Measurements from ENCODE around the gene RNU6-9.
"Not testable (repeated sequence)": the region's sequence is repeated elsewhere in the genome, so short reads cannot be mapped to it uniquely, and the experiment has no call there.

RNU6-9 gene

GRCh38 chr19:878751-879561, 14.3 kb upstream of the RNU6-9 start:
- not testable (repeated sequence) for DNase-seq

DNA sequence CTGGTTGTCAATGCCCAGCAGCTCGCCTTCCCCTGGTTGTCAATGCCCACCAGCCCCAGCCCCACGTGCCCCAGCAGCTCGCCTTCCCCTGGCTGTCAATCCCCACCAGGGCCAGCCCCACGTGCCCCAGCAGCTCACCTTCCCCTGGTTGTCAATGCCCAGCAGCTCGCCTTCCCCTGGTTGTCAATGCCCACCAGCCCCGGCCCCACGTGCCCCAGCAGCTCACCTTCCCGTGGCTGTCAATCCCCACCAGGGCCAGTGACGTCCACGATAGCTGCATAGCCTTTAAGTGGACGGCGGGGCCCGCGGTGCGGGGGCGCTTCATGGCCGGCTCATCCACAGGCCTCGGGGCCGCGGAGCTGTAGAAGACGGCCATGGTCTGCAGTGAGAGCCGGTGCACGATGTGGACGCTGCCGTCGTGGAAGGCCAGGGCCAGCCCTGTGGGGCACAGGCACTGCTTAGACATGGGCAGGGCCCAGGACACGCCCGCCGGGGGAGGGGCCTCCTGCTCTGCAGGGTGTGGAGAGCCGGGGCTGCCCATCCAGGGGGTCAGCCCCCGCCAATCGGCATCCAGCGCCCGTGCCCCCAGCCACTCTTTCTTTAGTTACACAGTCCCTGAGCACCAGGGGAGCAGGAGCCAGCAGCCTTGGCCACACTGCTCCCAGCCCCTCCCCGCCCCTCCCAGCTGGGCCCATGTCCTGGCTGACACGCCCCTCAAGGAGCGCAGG, 13.4 kb upstream of the RNU6-9 start:
- DNase-seq = no peak

GRCh38 chr19:881385-882071, 11.8 kb upstream of the RNU6-9 start:
- DNase-seq = no peak

DNA sequence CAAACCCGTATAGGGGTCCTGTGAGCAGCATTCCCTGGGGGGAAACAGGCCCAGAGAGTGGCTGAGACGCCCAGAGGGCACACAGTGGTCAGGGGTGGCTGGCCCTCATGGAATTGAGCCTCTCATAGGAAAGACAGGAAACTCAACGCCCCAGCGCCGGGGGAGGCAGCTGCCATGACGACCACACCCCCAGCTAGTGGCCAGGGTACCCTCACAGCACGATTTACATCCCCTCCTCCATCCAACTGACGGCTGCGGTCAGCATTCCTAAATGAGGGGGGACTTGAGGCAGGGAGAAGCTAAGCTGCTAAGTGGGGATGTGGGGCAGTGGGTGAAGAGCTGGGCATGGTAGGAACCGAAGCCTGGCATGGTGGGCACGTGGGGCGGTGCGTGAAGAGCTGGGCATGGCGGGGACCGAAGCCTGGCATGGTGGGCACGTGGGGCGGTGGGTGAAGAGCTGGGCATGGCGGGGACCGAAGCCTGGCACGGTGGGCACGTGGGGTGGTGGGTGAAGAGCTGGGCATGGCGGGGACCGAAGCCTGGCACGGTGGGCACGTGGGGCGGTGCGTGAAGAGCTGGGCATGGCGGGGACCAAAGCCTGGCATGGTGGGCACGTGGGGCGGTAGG, 10.3 kb upstream of the RNU6-9 start:
- no peak for DNase-seq

DNA sequence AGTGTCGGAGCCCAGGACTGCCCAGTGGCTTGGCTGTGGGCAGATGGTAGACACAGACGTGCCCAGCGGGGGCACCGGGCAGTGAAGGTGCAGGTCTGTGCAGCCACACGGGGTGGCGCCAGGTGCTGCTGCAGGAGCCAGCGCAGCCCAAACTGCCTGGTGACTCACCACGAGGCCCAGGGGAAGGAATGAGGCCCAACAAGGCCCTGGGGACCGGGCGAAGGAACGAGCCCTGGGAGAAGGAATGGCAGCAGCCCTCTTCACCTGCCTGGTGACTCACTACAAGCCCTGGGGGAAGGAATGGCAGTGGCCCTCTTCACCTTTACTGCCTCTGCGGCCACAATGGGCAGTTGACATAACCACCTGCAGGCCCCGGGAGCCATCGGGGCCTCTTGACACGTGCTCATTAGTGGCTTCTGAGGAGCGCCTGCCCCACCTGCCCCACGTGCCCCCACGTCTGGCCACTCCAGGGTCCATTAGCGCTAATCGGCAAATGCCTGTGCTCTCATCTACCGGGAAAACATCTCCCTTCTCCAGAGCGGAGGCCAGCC, 9.5 kb upstream of the RNU6-9 start:
- no peak for DNase-seq

- DNase-seq = no peak
These were observed 8.7 kb upstream of the RNU6-9 start for GRCh38 chr19:884420-885211.

DNA sequence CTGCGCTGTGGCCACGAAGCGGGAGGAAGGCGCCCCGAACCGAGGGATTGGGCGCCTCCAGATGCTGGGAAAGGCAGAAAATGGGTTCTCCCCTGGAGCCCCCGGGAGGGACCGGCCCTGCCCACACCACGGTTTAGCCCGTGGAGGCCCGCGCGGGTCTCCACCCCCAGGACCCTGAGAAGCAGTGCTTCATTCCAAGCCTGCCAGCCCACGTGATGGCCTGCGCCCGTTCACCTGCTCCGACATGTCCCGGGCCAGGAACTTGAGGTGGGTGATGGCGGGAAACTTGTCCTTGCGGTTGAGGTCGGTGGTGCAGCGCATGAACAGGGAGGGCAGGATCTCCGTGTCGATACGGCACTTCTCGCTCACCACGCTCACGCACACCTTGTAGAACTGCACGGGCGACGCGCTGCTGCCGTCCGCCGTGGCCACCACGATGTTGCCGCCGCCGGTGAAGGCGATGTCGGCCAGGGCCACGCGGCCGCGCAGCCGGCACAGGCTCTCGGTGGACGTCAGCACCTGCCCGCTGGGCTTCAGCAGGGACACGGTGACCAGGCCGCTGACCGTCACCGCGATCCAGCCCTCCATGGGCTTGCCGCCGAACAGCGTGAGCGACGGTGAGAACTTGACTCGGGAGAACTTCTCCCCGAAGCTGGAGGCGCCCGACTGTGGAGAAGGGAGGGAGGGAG, 7.6 kb upstream of the RNU6-9 start:
- DNase-seq = no peak

- DNase-seq = no peak
These were observed 6.2 kb upstream of the RNU6-9 start for GRCh38 chr19:887072-887471.

- no peak for DNase-seq
These were observed 5.7 kb upstream of the RNU6-9 start for GRCh38 chr19:887599-887998.

DNA sequence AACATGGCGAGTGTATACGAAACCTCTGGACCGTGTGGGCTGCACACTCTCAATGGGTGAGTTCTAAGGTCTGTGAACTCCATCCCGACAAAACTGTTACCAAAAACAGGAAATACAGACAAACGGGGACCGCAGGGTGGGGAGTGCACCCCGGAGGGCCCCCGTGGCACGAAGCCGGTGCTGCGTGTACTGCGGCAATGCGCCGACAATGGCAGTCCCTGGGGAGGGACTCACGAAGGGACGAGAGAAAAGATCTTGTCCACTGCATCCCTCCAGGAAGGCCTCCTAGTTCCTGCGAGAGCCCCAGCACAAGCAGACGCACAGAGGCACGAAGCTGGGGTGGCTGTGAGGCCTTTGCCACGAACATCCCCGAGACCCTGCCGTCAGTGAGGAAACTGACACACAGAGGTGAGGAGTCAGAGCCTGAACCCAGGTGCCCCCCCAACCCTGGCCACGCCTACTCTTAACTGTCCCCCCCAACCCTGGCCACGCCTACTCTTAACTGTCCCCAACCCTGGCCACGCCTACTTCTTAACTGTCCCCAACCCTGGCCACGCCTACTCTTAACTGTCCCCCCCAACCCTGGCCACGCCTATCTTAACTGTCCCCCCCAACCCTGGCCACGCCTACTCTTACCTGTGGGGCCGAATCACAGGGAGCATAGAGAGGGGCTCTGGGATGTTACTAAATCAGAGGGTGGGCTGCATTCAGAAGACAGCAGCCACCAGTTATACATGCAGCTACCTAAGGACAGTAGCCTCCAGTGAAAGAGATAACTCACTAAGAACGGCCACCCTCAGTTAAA, 4.5 kb upstream of the RNU6-9 start:
- no peak for DNase-seq

- no peak for DNase-seq
These were observed 3.5 kb upstream of the RNU6-9 start for GRCh38 chr19:889662-890295.

- DNase-seq = no peak
These were observed 2.5 kb upstream of the RNU6-9 start for GRCh38 chr19:890831-891230.

- not testable (repeated sequence) for DNase-seq
These were observed 1.7 kb upstream of the RNU6-9 start for GRCh38 chr19:891421-892200.

DNA sequence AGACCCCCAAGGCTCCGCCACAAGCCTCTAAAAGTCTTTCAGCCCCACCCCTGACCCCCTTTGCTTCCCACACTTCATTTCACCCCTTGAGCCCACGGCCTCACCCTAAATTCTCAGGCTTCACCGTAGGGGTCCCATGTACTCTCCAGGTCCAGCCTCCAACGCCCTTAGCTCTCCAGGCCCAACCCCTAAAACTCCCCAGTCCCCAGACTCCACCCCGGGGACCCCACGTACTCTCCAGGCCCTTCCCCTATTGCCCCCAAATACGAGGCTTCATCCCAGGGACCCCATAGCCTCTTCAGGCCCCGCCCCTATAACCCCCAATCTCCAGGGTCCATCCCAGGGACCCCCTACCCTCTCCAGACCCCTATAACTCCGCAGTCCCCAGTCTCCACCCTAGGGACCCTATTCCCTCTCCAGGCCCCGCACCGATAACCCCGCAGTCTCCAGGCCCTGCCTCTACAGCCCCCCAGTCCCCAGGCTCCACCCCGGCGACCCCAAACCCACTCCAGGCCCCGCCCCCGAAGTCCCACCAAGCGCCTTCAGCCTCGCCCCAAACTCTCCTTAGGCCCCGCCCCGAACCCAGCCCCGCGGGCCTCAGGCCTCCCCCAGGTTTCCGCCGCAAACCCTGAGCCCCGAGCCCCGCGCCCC, 916 bp upstream of the RNU6-9 start:
- DNase-seq = no peak

GRCh38 chr19:896434-896833, 3.1 kb downstream of the RNU6-9 start:
- DNase-seq = no peak

DNA sequence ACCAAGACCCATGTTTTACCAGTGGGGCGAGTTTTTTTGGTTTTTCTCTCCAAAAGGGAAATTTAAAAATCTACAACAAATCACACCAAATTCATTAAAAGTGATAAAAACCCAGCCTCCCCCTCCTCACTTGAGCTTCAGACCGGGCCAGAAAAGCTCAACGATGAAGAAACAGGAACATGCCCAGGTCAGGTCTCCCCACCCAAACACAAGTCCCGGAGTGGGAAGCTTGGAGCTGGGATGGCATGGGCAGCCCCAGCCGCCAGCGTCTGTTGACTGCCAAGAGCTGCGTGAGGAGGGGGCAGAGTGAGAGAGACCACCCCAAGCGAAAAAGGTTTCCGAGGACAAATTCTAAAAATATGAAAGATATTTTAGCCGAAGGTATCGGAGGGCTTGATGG, 3.7 kb downstream of the RNU6-9 start:
- no peak for DNase-seq

GRCh38 chr19:897442-898039, 4.3 kb downstream of the RNU6-9 start:
- DNase-seq = no peak

GRCh38 chr19:898663-899062, 5.4 kb downstream of the RNU6-9 start:
- peak in 2 of 4 experiments; percentile 29 to 45 for DNase-seq
